Hair follicle dermal papilla cell (primary cell): Measurements from ENCODE around the gene FAM114A1. TPM values are rescaled to one million over a fixed set of nuclear protein-coding genes. Genes with fewer than 3 reads are reported as not detected.

Source experiments
- small RNA-seq: library from RNA; depleted of rRNA; stranded (forward); fragments of <200 nt; gene quantifications from one replicate; pipeline ENCODE3, GENCODE V24; 2012
- total RNA-seq: library from RNA; depleted of rRNA; stranded (reverse); fragments of >200 nt; gene quantifications from 2 replicates; pipeline ENCODE4 v1.2.3, GENCODE V29; 2012

FAM114A1 gene
- 406 and 462 TPM in 2 replicates for total RNA-seq

DNA sequence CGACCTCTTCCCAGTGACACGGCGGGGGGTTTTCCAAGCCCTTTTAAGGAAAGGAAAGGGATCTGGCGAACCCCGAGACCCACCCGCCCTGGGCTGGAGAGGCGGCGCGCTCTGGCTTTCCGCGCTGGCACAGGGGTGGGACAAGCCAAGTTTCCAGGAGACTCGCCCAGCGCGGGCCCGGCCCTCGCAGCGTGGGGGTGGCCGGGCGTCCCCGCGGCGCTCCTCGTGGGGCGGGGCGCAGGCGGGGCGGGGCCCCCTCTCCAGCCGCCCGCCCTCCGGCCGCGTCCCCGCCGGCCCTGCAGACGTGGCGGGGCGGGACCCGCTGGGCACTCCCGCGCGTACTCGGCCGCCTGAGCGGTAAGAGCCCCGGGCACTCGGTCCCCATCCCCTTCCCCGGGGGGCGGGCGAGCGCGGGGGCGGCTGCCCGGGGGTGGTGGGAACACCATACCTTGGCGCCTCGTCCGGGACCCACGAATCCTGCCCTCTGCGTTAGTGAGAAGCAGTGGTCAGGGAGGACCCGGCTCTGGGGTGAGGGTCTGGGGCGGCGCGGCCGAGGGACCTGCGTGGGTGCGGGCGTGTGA is at the start of gene FAM114A1:
TSS of gene FAM114A1 (plus strand) at position 329 of the 581 bp plus-strand sequence. CDS start 10,273 bp downstream, outside the sequence.

DNA sequence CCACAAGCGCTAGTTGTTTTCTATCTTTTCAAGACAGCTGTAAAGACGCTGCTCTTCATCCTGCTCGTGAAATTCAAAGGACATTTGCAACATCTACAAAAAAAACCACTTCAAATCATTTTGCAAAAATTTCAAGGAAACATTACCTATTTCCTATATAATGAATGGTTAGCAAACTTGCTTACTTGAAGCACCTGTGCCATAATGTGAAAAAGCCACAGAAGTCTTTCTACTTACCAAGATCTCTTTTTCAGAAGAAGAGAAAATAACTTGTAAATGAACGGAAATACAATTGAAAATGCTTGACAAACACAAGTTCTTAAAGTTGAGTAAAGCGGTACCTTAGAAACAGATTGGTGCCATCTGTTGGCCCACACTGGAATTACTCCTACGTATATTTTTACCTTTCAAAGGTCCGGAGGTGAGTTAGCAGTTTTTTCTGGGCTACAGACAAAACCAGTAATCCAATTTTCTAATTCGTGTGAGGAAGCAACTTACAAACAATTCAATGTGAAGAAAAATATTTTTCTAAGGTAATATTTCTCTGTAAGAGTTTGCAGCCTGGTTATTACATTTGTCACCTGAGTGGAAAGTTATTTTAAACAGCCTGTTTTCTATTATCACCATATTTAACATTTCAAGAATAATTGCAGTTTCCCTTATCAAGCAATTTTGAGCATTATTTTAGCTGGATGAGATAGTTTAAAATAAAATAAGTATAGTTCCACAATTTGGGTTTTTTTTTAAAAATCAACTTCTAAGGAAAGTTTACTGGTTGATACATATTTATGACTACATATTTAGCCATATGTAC is 10.9 kb upstream of the FAM114A1 start, which contains the start of gene TLR6:
TSS of gene TLR6 (minus strand) at position 294 of the 814 bp plus-strand sequence. CDS start 27,344 bp downstream, outside the sequence.

Small RNA genes lying within 50 kb of the gene (small RNA-seq; reads per million reads assigned to genes)
- gene MIR574, result 25.5 reads per million, percentile 96 among the genes with 10 or more reads in this experiment

Other genes with a start within 250 kb of the FAM114A1 start
- gene KLF3, start 203.6 kb upstream of the FAM114A1 start, total RNA-seq, result 34.6 and 51.9 TPM in 2 replicates
- not detected in 2 replicates for gene TLR10, start 84.8 kb upstream of the FAM114A1 start, total RNA-seq
- gene TLR1, start 63.0 kb upstream of the FAM114A1 start, total RNA-seq, result 1.1 and 1.5 TPM in 2 replicates
- 3.1 and 3.9 TPM in 2 replicates for gene TLR6, start 11.0 kb upstream of the FAM114A1 start, total RNA-seq
- not detected in 2 replicates for gene TMEM156, start 164.6 kb downstream of the FAM114A1 start, total RNA-seq
- 62.2 and 79.3 TPM in 2 replicates for gene KLHL5, start 194.4 kb downstream of the FAM114A1 start, total RNA-seq